GM19438 (cell line): ENCODE measurements around the gene CD48.
A peak's percentile ranks its signal among the peaks of the same experiment; 100 is the strongest.
"Not testable (repeated sequence)": the region's sequence is repeated elsewhere in the genome, so short reads cannot be mapped to it uniquely, and the experiment has no call there.

ENCODE experiments used
- ATAC-seq: cut with Tn5 transposase; IDR thresholded peaks from one replicate; pipeline ENCODE4 v1.9.1; 2021; ENCODE audit warnings: low read depth; ENCODE audit not compliant: unreplicated experiment

Gene CD48

DNA sequence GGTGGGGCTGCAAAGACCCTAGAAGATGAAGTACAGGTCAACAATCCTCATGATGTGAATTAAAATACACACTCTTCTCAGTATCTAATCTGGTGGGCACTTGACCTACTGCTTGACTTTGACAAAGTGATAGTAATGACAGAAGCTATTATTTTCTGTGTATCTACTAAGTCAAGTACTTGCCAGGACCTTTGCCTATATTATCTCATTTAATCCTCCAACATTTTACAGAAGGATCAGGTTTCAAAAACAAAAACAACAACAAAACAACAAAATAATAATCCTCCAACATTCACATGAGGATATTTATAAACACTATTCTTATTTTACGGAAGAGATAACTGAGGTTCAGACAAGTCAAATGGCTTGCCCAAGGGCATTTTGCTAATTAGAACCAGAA lies 4.4 kb upstream of the CD48 start:
- no peak for ATAC-seq

DNA sequence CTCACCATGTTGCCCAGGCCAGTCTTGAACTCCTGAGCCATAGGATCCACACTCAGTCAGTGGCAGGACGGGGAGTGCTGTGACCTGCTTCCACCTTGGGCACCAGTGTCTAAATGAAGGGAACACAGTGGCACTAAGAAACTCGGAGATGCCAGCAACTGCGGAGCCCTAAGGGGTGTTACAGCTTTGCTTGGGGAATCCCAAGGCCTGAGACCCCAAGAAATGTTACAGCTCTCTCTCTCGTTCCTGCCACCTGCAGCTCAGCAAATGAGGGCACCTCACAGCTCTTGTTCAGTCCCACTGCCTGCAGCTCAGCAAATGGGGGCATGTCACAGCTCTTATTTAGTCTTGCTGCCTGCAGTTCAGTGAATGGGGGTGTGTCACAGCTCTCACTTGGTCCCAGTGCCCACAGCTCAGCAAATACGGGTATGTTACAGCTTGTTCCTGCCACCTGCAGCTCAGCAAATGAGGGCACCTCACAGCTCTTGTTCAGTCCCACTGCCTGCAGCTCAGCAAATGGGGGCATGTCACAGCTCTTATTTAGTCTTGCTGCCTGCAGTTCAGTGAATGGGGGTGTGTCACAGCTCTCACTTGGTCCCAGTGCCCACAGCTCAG lies 2.5 kb upstream of the CD48 start:
- ATAC-seq, result not testable (repeated sequence)

DNA sequence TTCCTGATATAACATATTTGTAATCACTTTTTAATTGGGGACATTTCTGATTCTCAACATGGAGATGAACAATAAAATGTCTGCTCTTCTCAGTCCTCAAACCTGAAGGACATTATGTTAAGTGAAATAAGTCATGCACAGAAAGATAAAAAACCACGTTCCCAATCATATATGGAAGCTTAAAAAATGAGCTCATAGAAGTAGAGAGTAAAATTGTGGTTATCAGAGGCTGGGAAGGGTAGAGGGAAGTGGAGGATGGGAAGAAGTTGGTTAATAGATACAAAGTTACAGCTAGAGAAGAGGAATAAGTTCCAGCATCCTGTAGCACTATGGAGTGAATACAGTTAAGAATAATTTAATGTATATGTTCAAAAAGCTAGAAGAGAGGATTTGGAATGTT lies 1.5 kb upstream of the CD48 start:
- ATAC-seq, result no peak

DNA sequence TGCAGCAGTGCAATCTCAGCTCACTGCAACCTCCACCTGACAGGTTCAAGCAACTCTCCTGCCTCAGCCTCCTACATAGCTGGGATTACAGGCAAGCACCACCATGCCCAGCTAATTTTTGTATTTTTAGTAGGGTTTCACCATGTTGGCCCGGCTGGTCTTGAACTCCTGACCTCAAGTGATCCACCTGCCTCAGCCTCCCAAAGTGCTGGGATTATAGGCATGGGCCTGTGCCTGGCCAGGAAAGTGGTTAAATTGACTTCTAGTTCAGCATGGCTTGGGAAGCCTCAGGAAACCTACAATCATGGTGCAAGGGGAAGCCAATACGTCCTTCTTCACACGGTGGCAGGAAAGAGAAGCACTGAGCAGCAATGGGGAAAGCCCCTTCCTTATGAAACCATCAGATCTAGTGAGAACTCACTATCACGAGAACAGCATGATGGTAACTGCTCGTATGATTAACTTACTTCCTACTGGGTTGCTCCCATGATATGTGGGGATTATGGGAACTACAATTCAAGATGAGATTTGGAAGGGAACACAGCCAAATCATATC lies 981 bp upstream of the CD48 start:
- ATAC-seq, result not testable (repeated sequence)

DNA sequence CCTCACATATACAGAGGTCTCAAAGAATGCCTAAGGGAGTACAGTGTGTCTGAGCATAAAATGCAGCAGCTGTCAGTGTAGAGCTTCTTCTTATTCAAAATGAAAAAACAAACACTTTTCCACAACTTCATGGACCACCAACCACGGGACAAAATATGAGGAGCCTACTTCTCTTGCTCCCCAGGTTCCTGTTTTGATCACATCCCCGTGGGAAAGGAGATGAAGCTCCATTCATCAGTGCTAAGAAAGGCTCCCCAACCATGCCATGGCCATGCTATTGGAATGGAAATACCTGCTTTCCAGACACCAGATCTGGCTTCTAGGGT lies 383 bp downstream of the CD48 start:
- no peak for ATAC-seq

DNA sequence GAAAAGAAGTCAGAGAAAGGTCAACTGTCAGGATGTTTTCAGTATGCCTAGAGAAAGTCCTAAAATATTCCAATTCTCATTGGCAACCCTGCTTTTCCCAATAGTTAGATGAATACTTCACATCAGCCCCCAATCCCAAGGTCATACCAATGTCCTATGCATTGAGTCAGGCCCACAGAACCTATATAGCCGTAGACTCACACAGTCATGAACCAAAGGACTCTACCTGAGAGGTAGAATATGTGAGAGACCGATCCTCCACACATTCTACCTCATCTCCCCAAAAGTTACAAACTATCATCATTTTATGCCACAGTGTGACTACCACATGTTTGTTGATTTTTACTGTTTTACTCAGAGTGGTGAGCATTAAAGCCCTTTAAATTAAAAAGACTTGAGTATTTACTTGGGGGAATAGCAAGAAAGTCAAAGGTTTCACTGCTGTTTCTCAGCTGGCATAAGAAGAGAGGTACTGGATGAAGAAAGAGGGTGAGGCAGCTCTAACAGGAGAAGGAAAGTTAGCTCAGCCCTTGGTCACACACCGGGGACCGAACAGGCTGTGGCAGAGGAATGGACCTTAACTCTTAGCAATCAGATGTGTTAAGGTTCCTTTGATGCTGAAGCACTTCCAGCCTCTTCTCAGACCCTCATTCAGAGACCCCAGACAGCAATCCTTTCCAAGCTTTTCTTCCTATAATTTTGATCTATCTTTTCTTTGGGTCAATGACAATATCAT lies 937 bp downstream of the CD48 start:
- ATAC-seq, result no peak

DNA sequence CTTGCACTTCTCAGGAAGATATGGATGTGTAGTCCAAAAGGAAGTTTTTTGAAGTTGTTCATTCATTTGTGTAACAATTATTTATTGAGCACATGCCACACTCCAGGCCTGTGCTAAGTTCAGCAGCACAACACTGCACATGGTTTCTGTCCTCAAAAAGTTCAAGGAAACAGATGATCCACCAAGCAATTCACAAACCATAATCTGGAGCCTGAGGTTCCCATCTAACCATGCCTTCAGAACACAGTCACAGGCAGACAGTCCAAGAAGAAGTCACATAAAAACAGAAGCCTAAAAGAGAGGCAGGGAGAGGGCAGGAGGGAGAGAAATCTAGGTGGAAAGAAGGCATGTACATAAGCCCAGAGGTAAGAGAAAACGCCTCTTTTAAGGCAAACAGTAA lies 1.9 kb downstream of the CD48 start:
- no peak for ATAC-seq

DNA sequence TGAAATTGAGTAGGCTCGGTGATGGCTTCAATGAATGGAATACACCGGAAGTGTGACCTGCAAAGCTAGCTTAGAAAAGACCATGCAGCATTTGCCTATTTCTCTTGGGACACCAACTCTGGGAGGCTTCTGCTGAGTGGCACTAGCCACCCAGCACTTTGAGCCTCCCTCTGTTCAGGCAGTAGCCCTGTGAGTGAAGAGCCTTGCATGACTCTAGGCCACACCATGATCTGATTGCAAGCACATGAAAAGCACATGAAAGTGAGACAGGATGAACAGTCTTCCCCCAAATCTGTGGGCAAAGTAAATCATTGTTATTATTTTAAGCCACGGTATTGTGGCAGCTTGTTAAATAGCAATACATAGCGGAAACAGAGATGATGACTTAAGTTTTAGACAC lies 2.8 kb downstream of the CD48 start:
- peak; percentile 42 for ATAC-seq

DNA sequence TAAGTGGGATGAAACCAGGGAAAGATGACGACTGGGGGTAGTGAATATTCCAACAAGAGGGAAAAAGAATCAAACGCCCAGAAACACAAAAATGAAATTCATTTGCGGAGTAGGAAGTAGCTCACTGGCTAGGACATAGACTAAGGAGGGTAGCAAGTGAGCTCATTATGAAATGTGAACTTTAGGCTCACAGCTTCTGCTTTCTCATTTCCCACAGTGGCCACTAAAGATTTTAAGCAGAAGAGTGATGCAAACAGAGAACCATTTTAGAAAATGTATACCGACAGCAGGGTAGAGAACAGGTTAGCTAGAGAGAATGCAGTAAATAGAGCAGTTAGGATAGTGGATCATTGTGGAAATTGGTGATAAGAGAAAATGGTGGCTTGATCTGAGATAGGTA lies 3.5 kb downstream of the CD48 start:
- ATAC-seq, result no peak

DNA sequence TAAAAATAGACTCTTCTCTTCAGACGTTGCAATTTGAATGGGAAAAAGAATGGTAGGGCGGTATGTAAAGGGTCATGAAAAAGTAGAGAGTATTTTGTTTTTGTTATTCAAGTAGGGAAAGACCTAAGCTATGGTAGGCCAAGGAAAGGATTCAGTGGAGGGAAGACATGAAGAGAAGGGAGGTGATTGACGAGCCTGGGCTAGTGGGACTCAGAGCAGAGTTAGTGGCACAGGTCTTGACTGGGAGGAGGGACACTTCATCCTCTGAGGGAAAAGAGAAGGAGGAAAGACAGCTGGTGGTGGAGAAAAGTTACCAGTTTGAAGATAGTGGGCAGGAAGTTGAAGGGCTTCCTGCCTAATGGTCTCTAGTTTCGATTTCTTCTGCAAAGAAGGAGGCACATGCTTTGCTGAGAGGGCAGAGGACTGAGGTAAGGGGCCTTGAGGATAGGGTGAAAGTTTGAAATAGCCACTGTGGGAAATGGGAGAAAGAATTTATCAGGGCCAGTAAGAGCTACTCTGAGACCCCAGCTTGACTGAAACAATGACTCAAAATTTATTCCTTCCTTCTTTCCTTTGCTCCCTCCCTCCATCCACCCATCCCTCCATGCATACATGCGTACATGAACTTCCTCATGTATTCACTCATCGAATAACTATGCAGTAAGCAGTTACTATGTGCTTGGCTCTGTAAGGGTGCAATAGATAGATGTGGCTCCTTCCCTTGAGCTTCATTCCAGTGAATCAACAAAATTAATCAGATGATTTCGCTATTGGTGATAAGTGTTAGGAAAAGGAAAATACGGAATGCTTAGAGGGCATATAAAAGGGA lies 4.2 kb downstream of the CD48 start:
- no peak for ATAC-seq

DNA sequence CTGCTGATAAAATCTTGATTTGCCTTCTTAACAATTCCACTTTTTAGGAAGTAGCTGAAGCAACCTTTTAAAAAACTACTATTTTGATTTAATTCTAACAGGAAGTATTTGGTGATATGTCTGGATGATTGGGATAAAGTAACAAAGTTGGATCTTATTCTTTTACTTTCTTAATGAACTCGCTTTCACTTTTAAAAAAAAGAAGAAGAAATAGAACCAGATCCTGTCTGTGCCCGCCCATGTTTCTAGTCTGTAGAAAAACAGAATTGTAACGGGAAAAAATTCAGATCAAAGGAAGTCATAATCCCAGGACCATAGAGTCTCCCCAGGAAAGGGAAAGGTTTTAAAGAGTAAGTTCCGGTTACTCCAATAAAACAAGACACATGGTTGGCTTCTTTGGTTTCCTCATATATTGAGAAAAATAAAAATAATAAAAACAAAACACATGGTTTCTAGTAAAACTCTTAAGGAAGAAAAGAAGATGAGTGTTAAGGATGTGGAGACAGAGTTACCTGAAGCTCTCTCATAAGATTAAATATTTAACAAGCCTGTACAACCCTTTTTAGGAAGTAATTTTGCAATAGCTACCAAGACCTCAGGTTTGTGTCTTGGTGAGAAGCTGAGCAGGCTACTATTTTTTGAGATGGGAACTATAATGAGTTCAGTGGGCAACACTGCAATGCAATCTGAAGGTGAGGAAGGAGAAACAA lies 4.9 kb downstream of the CD48 start:
- ATAC-seq, result no peak

DNA sequence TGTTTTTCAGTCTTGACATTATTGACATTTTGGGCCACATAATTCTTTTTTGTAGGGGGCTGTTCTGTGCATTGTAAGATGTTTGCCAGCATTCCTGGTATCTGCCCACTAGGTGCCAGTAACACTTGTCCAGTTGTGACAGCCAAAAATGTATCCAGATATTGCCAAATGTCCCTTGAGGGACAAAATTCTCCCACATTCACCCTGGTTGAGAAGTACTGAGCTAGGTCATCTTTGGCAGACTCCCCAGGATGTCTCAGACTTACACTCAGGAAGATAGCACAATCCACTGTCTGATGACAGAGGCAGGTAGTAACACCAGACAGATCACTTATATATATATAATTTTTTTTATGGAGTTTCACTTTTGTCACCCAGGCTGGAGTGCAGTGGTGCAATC lies 5.9 kb downstream of the CD48 start:
- ATAC-seq, result no peak

DNA sequence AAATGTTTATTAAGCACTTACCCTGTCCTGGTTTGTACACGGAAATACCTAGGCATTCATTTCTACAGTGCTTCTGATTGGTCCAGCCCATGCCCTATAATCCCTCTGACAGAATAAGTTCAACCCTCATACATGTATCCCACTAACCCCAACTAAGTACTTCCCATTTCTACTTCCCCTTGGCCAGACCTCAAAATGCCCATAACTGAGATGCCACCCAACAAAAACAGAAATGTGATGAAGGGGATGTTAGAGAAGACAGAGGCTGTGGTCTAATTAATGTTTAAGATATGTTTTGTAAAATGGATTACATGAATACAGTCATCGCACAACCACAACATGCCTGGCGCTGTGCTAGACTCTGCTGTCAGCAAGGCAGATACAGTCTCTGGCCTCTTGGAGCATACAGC lies 6.4 kb downstream of the CD48 start:
- ATAC-seq, result not testable (repeated sequence)

DNA sequence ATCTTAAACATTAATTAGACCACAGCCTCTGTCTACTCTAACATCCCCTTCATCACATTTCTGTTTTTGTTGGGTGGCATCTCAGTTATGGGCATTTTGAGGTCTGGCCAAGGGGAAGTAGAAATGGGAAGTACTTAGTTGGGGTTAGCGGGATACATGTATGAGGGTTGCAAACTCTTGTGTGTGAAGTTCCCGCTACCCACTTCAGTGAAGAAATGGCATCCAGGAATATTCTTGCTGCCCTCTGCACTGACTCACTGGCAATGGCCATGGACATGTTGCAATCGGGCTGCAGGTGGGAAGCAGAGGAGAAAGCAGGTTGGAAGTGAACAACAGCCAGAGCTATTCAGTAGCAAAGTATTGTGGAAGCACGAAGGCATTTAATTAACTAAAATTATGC lies 7.4 kb downstream of the CD48 start:
- no peak for ATAC-seq

DNA sequence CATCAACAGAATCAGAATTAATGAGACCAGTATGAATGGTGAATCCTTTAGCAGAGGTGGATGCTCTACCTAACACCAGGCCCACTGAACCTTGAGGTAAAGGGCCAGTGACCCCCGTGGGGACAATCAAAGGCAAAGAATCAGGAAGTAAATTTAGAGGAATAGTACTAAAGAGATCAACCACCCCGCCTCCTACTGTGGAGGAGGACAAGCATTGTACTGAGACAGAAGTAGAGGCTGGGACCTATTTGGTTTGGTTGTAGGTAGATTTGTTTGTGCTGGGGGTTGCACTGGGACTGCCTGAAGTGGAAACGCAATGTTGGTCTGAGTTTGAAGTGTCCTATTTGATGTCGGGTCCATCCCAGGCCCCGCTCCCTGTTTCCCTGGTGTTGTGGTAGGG lies 9.5 kb downstream of the CD48 start:
- ATAC-seq, result no peak

DNA sequence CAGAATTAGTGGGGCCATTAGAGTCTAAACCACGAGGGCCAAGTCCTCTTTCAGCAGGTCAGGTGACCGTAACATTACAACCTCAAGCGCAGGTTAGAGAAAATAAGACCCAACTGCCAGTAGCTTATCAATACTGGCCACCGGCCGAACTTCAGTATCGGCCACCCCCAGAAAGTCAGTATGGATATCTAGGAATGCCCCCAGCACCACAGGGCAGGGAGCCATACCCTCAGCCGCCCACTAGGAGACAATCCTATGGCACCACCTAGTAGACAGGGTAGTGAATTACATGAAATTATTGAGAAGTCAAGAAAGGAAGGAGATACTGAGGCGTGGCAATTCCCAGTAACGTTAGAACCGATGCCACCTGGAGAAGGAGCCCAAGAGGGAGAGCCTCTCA lies 19.2 kb downstream of the CD48 start:
- ATAC-seq, result not testable (repeated sequence)

DNA sequence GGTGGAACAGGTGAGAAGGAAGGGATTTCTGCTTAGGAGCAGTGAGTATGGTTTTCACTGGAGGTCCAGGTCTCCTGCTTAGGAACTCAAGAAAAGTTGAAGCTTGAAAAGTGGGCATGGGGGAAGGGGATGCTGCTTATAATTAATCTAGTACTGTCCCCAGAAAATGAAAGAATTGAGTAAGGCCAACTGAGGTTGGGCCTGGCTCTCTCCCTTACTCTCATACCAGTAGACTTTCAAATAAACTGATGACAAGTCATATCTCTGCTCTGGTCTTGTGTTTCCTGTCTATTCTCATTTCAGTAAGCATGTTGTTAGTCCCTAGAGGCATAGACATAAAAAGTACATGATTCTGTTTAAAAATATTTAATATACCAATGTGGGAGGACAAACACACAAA lies 26.4 kb downstream of the CD48 start:
- no peak for ATAC-seq

DNA sequence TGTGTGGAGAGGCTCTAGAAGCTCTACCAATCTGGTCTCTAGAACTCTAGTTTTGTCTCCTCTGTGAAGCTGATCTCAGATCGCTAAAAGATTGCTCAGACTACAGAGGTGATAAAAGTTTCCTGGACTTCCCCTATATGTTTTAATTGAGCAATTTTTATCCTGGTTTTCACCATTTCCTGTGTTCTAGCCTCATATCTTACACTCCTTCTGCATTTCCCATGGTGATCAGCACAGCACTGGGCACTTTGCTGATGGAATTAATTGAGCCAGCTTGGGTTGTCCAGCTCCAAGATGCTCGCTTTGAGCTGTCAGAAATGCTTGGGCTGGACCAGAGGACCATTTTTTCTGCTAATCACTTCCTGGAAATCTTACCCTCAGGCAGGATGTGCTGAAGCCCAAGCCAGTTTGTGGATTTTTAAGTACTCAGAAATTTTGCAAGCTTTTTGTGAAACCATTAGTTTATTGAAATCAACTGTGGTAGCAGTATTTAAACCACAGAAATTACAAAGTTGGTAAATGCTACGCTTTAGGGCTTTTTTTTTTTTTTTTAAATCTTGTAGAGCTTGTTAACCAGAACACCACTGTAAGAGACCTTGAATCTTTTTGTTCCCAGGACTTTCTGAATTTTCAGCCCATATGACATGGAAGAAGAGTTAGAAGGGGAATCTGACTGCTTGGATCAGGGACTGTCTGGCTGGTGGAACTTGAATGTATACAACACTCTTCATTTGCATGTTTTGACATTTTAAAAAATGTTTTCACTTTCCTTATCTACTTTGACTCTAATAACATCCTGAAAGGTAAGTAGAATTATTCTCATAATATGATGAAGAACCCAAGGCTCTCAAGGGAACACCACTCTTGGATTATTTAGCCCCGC lies 28.4 kb downstream of the CD48 start:
- ATAC-seq, result no peak

DNA sequence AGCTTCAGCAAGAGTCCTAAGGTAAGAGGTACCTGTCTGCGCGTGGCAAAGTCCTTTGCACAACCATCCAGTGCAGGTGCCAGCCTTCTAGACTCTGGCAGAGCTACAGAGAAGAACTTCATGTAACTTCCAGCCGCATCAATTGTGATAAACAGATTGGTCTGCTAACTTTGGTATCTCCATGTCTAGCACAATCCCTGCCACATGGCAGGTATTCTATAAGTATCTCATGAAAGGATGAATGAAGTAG lies 29.8 kb downstream of the CD48 start:
- ATAC-seq, result no peak
